WTC11 (cell line): Measurements from ENCODE around the gene NOC3L. TPM values are rescaled to one million over a fixed set of nuclear protein-coding genes. Genes with fewer than 3 reads are reported as not detected.
"Not testable (repeated sequence)": the region's sequence is repeated elsewhere in the genome, so short reads cannot be mapped to it uniquely, and the experiment has no call there.

Experiments
- ATAC-seq: fragments of 200-7000 bp; cut with Tn5 transposase; 2 replicates; pipeline ENCODE4 v1.10.0; 2021; ENCODE audit warnings: mild to moderate bottlenecking, moderate library complexity
- CTCF ChIA-PET: fragments of 300-600 bp; sonication (Branson Sonifier 250); formaldehyde crosslinking; loops from one replicate; lab custom pipeline; 2021; ENCODE audit warnings: antibody characterized with exemption; lab: Charles Lee
- POLR2A ChIA-PET: fragments of 350-600 bp; sonication (Branson Sonifier 250); formaldehyde crosslinking; loops from one replicate; lab custom pipeline; 2021; ENCODE audit warnings: antibody characterized with exemption; lab: Charles Lee
- DNase-seq: peaks from one replicate; pipeline ENCODE4 v3.0.0; 2021; ENCODE audit warnings: low spot score
- H3K27ac Mint-ChIP-seq: 2 replicates; pipeline ENCODE4 v1.8.0; 2021; ENCODE audit warnings: mixed read lengths
- H3K27me3 Mint-ChIP-seq: 2 replicates; pipeline ENCODE4 v1.8.0; 2021; ENCODE audit warnings: low read depth, mild to moderate bottlenecking, moderate library complexity, mixed read lengths
- H3K36me3 Mint-ChIP-seq: 2 replicates; pipeline ENCODE4 v1.8.0; 2021; ENCODE audit warnings: mixed read lengths
- H3K4me1 Mint-ChIP-seq: 2 replicates; pipeline ENCODE4 v1.8.0; 2022; ENCODE audit warnings: mixed read lengths
- H3K4me3 Mint-ChIP-seq: 2 replicates; pipeline ENCODE4 v1.8.0; 2021; ENCODE audit warnings: mild to moderate bottlenecking, moderate library complexity, mixed read lengths
- H3K9me3 Mint-ChIP-seq: 2 replicates; pipeline ENCODE4 v1.8.0; 2021; ENCODE audit warnings: mixed read lengths
- E2F4 ChIP-seq: sonication (generic); formaldehyde crosslinking; IDR thresholded peaks from 2 replicates; pipeline ENCODE4 v1.8.1; 2022; ENCODE audit warnings: low read depth, mild to moderate bottlenecking, moderate library complexity, missing genetic modification reagents, borderline replicate concordance
- NR2C2 ChIP-seq: sonication (generic); formaldehyde crosslinking; IDR thresholded peaks from 2 replicates; pipeline ENCODE4 v1.8.0; 2022; ENCODE audit warnings: mild to moderate bottlenecking, missing genetic modification reagents
- ZMAT4 ChIP-seq: fragments of 250-450 bp; sonication (Bioruptor Pico); IDR thresholded peaks from 2 replicates; pipeline ENCODE4 v1.9.0; 2021; ENCODE audit warnings: mild to moderate bottlenecking
- ZNF138 ChIP-seq: sonication (generic); formaldehyde crosslinking; conservative IDR thresholded peaks from 2 replicates; pipeline ENCODE4 v1.8.1; 2022; ENCODE audit warnings: mild to moderate bottlenecking, moderate library complexity, missing genetic modification reagents
- ZNF423 ChIP-seq: fragments of 250-450 bp; sonication (Bioruptor Pico); IDR thresholded peaks from 2 replicates; pipeline ENCODE4 v2.1.2; 2022; ENCODE audit warnings: mild to moderate bottlenecking, moderate library complexity
- ZNF512 ChIP-seq: sonication (generic); formaldehyde crosslinking; IDR thresholded peaks from 2 replicates; pipeline ENCODE4 v1.8.1; 2022; ENCODE audit warnings: missing genetic modification reagents, borderline replicate concordance
- total RNA-seq: library from RNA; stranded (reverse); gene quantifications from 3 replicates; pipeline ENCODE4 v1.2.3, GENCODE V29; 2021
- TF ChIP-seq, protein P1 (sequence below): sonication (generic); formaldehyde crosslinking; IDR thresholded peaks from 2 replicates; pipeline ENCODE4 v1.8.1; 2023; ENCODE audit warnings: mild to moderate bottlenecking, missing genetic modification reagents, borderline replicate concordance
- TF ChIP-seq, protein P2 (sequence below): sonication (generic); formaldehyde crosslinking; IDR thresholded peaks from 2 replicates; pipeline ENCODE4 v1.8.0; 2022; ENCODE audit warnings: missing genetic modification reagents

The NOC3L gene
- total RNA-seq, 1 experiment from 2014 or later, result 26.1 TPM

- TF ChIP-seq, protein P1, sequence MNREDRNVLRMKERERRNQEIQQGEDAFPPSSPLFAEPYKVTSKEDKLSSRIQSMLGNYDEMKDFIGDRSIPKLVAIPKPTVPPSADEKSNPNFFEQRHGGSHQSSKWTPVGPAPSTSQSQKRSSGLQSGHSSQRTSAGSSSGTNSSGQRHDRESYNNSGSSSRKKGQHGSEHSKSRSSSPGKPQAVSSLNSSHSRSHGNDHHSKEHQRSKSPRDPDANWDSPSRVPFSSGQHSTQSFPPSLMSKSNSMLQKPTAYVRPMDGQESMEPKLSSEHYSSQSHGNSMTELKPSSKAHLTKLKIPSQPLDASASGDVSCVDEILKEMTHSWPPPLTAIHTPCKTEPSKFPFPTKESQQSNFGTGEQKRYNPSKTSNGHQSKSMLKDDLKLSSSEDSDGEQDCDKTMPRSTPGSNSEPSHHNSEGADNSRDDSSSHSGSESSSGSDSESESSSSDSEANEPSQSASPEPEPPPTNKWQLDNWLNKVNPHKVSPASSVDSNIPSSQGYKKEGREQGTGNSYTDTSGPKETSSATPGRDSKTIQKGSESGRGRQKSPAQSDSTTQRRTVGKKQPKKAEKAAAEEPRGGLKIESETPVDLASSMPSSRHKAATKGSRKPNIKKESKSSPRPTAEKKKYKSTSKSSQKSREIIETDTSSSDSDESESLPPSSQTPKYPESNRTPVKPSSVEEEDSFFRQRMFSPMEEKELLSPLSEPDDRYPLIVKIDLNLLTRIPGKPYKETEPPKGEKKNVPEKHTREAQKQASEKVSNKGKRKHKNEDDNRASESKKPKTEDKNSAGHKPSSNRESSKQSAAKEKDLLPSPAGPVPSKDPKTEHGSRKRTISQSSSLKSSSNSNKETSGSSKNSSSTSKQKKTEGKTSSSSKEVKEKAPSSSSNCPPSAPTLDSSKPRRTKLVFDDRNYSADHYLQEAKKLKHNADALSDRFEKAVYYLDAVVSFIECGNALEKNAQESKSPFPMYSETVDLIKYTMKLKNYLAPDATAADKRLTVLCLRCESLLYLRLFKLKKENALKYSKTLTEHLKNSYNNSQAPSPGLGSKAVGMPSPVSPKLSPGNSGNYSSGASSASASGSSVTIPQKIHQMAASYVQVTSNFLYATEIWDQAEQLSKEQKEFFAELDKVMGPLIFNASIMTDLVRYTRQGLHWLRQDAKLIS (CRISPR knock-in tag), result no peak
- no peak for TF ChIP-seq NR2C2
- TF ChIP-seq ZNF138 (CRISPR knock-in tag), result no peak
- TF ChIP-seq, protein P2, sequence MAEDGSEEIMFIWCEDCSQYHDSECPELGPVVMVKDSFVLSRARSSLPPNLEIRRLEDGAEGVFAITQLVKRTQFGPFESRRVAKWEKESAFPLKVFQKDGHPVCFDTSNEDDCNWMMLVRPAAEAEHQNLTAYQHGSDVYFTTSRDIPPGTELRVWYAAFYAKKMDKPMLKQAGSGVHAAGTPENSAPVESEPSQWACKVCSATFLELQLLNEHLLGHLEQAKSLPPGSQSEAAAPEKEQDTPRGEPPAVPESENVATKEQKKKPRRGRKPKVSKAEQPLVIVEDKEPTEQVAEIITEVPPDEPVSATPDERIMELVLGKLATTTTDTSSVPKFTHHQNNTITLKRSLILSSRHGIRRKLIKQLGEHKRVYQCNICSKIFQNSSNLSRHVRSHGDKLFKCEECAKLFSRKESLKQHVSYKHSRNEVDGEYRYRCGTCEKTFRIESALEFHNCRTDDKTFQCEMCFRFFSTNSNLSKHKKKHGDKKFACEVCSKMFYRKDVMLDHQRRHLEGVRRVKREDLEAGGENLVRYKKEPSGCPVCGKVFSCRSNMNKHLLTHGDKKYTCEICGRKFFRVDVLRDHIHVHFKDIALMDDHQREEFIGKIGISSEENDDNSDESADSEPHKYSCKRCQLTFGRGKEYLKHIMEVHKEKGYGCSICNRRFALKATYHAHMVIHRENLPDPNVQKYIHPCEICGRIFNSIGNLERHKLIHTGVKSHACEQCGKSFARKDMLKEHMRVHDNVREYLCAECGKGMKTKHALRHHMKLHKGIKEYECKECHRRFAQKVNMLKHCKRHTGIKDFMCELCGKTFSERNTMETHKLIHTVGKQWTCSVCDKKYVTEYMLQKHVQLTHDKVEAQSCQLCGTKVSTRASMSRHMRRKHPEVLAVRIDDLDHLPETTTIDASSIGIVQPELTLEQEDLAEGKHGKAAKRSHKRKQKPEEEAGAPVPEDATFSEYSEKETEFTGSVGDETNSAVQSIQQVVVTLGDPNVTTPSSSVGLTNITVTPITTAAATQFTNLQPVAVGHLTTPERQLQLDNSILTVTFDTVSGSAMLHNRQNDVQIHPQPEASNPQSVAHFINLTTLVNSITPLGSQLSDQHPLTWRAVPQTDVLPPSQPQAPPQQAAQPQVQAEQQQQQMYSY, result no peak
- no peak for TF ChIP-seq ZMAT4
- no peak for TF ChIP-seq E2F4 (CRISPR knock-in tag)
- TF ChIP-seq ZNF423 (CRISPR knock-in tag), result no peak
- TF ChIP-seq, all 79 proteins: peak for 0
- ATAC-seq (no peak), DNase-seq (no peak)
- POLR2A ChIA-PET, result no interaction called here
- Mint-ChIP-seq H3K4me3 (no peak overlapping the region), H3K4me1 (peaks cover 16% of the 10 kb centered on the region), H3K36me3 (no peaks in the 10 kb centered on the region), H3K27ac (no peak overlapping the region), H3K9me3 (peaks cover 8% of the 10 kb centered on the region; the same call in 1 of the 2 replicates), H3K27me3 (peaks cover 12% of the 10 kb centered on the region)
- CTCF ChIA-PET, result no interaction called here
Measured at GRCh38 chr10:94397549-94398370, 35.0 kb upstream of the NOC3L start.

DNA sequence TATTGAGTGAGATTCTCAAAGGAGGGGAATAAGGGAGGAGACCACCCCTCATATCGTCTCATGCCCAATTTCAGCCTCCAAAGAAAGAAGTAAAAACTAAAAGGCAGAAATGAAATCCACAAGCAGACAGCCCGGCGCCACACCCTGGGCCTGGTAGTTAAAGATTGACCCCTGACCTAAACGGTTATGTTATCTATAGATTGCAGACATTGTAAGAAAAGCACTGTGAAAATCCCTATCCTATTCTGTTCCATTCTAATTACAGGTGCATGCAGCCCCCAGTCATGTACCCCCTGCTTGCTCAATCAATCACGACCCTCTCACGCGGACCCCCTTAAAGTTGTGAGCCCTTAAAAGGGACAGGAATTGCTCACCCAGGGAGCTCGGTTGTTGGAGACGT, 29.4 kb upstream of the NOC3L start:
- H3K36me3 Mint-ChIP-seq, result not testable (repeated sequence)

GRCh38 chr10:94385733-94386132, 23.0 kb upstream of the NOC3L start:
- H3K4me3 Mint-ChIP-seq, H3K4me1 Mint-ChIP-seq, ATAC-seq, POLR2A ChIA-PET, H3K36me3 Mint-ChIP-seq, DNase-seq, H3K27ac Mint-ChIP-seq, CTCF ChIA-PET: not testable (repeated sequence)
- TF ChIP-seq ZNF512 (CRISPR knock-in tag), result 0 out of 2 replicates have a peak, but pooled peaks have one; percentile 34
- Mint-ChIP-seq H3K9me3 (peaks cover 15% of the 10 kb centered on the region), H3K27me3 (peaks cover 11% of the 10 kb centered on the region)

More for the DNA sequence above, 29.4 kb upstream of the NOC3L start:
- CTCF ChIA-PET, ATAC-seq, H3K4me3 Mint-ChIP-seq, H3K27ac Mint-ChIP-seq, H3K4me1 Mint-ChIP-seq, DNase-seq, H3K9me3 Mint-ChIP-seq: not testable (repeated sequence)
- peaks cover 11% of the 10 kb centered on the region for H3K27me3 Mint-ChIP-seq
- POLR2A ChIA-PET, result interaction anchor here (0.6 kb wide), 1 partner anchor 61 kb away, joined by 5 read pairs; no protein-coding TSS in a partner anchor
